Suprapubic skin (tissue), 4 donors: ENCODE results near the gene ALOX5AP. TPM values are rescaled to one million over a fixed set of nuclear protein-coding genes. Genes with fewer than 3 reads are reported as not detected.

Source experiments
- DNase-seq, 2 donors: peaks; one replicate each; pipeline ENCODE4 v3.0.0-alpha.2; 2019; ENCODE audit warnings: low spot score in 2 of 2
- H3K27ac ChIP-seq: fragments of 200-600 bp; sonication (generic); one replicate; pipeline ENCODE4 v1.5.1; 2019
- H3K27me3 ChIP-seq: fragments of 200-600 bp; sonication (generic); one replicate; pipeline ENCODE4 v1.5.1; 2019
- H3K36me3 ChIP-seq: fragments of 200-600 bp; sonication (generic); one replicate; pipeline ENCODE4 v1.5.1; 2019
- H3K4me1 ChIP-seq: fragments of 200-600 bp; sonication (generic); one replicate; pipeline ENCODE4 v1.5.1; 2019
- H3K4me3 ChIP-seq: fragments of 200-600 bp; sonication (generic); one replicate; pipeline ENCODE4 v1.5.1; 2019; ENCODE audit warnings: mild to moderate bottlenecking
- H3K9me3 ChIP-seq: fragments of 200-600 bp; sonication (generic); one replicate; pipeline ENCODE4 v1.5.1; 2019
- EP300 ChIP-seq: sonication (generic); formaldehyde crosslinking; IDR thresholded peaks from one replicate; pipeline ENCODE4 v1.6.1; 2017; ENCODE audit warnings: antibody characterized with exemption
- POLR2A ChIP-seq, 2 donors: fragments of 450-650 bp; IDR thresholded peaks; one replicate each; pipeline ENCODE4 v1.6.1; 2017; ENCODE audit warnings: antibody characterized with exemption in 2 of 2, mild to moderate bottlenecking in 2 of 2, moderate library complexity in 2 of 2
- POLR2AphosphoS5 ChIP-seq, 3 donors: sonication (generic); formaldehyde crosslinking; IDR thresholded peaks; one replicate each; pipeline ENCODE4 v1.6.1; 2017; ENCODE audit warnings: antibody characterized with exemption in 3 of 3
- WGBS: methylation state at CpG from one replicate; pipeline ENCODE4 v1.1.5; 2018; 5-methylcytosine and 5-hydroxymethylcytosine counted together
- total RNA-seq, 4 donors: library from RNA; depleted of rRNA; stranded (reverse); fragments of >200 nt; gene quantifications; one replicate each; pipeline ENCODE4 v1.1.0, GENCODE V29; 2016
- TF ChIP-seq, protein P1 (sequence below), 2 donors: fragments of 200-600 bp in 1 of 2; fragments of 450-650 bp in 1 of 2; sonication (generic) in 1 of 2; IDR thresholded peaks; one replicate each; pipeline ENCODE4 v1.5.1; 2016 to 2019; ENCODE audit warnings: antibody characterized with exemption in 2 of 2, mild to moderate bottlenecking in 1 of 2, moderate library complexity in 1 of 2

ALOX5AP gene
- total RNA-seq, 4 donors from 2014 or later, result 5.1 to 13.2 (median 6.7) TPM

- WGBS, result 52% methylated on average over 5 of the region's 5 CpGs
- Histone ChIP-seq H3K4me3 (no peak overlapping the region), H3K36me3 (no peaks in the 10 kb centered on the region), H3K27ac (no peak overlapping the region), H3K9me3 (no peaks in the 10 kb centered on the region), H3K27me3 (no peaks in the 10 kb centered on the region), H3K4me1 (no peaks in the 10 kb centered on the region)
- DNase-seq, result no peak
- TF ChIP-seq POLR2A (IDR thresholded peaks at IDR 0.05) (no peak), EP300 (no peak), POLR2AphosphoS5 (IDR thresholded peaks at IDR 0.05) (no peak)
- TF ChIP-seq, protein P1, sequence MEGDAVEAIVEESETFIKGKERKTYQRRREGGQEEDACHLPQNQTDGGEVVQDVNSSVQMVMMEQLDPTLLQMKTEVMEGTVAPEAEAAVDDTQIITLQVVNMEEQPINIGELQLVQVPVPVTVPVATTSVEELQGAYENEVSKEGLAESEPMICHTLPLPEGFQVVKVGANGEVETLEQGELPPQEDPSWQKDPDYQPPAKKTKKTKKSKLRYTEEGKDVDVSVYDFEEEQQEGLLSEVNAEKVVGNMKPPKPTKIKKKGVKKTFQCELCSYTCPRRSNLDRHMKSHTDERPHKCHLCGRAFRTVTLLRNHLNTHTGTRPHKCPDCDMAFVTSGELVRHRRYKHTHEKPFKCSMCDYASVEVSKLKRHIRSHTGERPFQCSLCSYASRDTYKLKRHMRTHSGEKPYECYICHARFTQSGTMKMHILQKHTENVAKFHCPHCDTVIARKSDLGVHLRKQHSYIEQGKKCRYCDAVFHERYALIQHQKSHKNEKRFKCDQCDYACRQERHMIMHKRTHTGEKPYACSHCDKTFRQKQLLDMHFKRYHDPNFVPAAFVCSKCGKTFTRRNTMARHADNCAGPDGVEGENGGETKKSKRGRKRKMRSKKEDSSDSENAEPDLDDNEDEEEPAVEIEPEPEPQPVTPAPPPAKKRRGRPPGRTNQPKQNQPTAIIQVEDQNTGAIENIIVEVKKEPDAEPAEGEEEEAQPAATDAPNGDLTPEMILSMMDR (IDR thresholded peaks at IDR 0.05), result no peak
Observed at GRCh38 chr13:30779016-30779415, 43.7 kb downstream of the ALOX5AP start.

DNA sequence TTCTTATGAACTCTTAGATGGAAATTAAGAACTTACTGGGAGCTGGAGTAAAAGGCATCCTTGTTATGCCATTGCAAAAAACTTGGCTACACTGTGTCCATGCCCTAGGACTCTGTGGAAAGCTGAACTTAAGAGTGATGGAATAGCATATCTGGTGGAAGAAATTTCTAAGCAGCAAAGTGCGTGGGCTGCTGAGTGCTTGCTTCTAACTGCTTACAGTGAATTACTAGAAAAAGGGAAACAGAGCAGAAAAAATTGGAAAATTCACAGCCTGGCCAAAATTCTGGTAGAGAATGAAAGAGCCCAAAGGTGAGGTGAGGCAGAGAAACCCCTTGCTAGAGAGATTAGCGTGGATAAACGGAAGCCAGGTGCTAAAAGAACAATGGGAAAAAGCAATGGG lies 44.3 kb downstream of the ALOX5AP start:
- Histone ChIP-seq H3K9me3 (no peaks in the 10 kb centered on the region), H3K27me3 (no peaks in the 10 kb centered on the region), H3K4me3 (no peak overlapping the region), H3K36me3 (no peaks in the 10 kb centered on the region), H3K4me1 (no peaks in the 10 kb centered on the region), H3K27ac (no peak overlapping the region)
- TF ChIP-seq, protein P1 (IDR thresholded peaks at IDR 0.05), result no peak
- TF ChIP-seq POLR2A (IDR thresholded peaks at IDR 0.05), result no peak
- TF ChIP-seq POLR2AphosphoS5 (IDR thresholded peaks at IDR 0.05), result no peak
- TF ChIP-seq EP300, result no peak
- 85% methylated on average over 3 of the region's 3 CpGs for WGBS
- no peak for DNase-seq

DNA sequence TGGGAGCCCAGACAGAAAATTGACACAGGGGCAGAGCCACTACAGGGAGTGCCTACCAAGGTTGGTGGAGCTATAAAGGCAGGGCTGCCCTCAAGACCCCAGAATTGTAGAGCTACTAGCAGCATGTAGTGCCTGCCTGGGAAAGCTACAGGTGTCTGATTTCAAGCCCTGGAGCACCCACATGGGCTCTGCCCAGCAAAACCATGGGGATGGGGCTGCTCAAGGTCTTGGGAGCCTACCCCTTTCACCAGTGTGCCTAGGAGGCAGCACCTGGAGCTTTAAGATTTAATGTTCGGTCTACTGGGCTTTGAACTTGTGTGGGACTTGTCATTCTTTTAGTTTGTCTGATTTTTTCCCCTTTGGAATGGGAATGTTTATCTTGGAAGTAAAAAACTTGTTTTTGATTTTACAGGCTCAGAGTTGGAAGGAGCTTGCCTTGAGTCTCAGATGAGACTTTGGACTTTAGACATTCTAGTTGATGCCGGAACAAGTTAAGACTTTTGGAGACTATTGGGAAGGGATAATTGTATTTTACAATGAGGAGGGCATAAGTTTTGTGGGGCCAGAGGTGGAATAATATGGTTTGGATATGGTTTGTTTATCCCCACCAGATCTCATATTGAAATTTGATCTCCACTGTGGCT lies 45.1 kb downstream of the ALOX5AP start:
- Histone ChIP-seq H3K4me1 (no peaks in the 10 kb centered on the region), H3K36me3 (no peaks in the 10 kb centered on the region), H3K27ac (no peak overlapping the region), H3K27me3 (no peaks in the 10 kb centered on the region), H3K4me3 (no peak overlapping the region), H3K9me3 (no peaks in the 10 kb centered on the region)
- DNase-seq, result no peak
- WGBS, result 74% methylated on average over 2 of the region's 2 CpGs
- TF ChIP-seq EP300 (no peak), POLR2AphosphoS5 (IDR thresholded peaks at IDR 0.05) (no peak), POLR2A (IDR thresholded peaks at IDR 0.05) (no peak)
- TF ChIP-seq, protein P1 (IDR thresholded peaks at IDR 0.05), result no peak

GRCh38 chr13:30785191-30785850 lies 50.0 kb downstream of the ALOX5AP start:
- no peak overlapping the region for H3K4me3 ChIP-seq
- no peaks in the 10 kb centered on the region for H3K27me3 ChIP-seq
- H3K9me3 ChIP-seq, result no peaks in the 10 kb centered on the region
- H3K27ac ChIP-seq, result no peak overlapping the region
- H3K4me1 ChIP-seq, result no peaks in the 10 kb centered on the region
- no peaks in the 10 kb centered on the region for H3K36me3 ChIP-seq
- TF ChIP-seq EP300 (no peak), POLR2AphosphoS5 (IDR thresholded peaks at IDR 0.05) (no peak), POLR2A (IDR thresholded peaks at IDR 0.05) (no peak)
- TF ChIP-seq, protein P1 (IDR thresholded peaks at IDR 0.05), result no peak
- 76% methylated on average over 8 of the region's 8 CpGs for WGBS
- no peak for DNase-seq

- 100% methylated on average over 2 of the region's 2 CpGs for WGBS
Observed at GRCh38 chr13:30786648-30787047, 51.3 kb downstream of the ALOX5AP start.

More at GRCh38 chr13:30786648-30787047, 51.3 kb downstream of the ALOX5AP start:
- Histone ChIP-seq H3K4me3 (no peak overlapping the region), H3K4me1 (peaks cover 2% of the 10 kb centered on the region), H3K36me3 (no peaks in the 10 kb centered on the region), H3K27me3 (no peaks in the 10 kb centered on the region), H3K27ac (no peak overlapping the region), H3K9me3 (no peaks in the 10 kb centered on the region)
- TF ChIP-seq POLR2AphosphoS5 (IDR thresholded peaks at IDR 0.05), result no peak
- no peak for TF ChIP-seq POLR2A (IDR thresholded peaks at IDR 0.05)
- TF ChIP-seq EP300, result no peak
- TF ChIP-seq, protein P1 (IDR thresholded peaks at IDR 0.05), result no peak
- no peak for DNase-seq
